Embryonic facial prominence (tissue), 1 donor: Measurements from ENCODE around the gene COPE.
"Not testable (repeated sequence)": the region's sequence is repeated elsewhere in the genome, so short reads cannot be mapped to it uniquely, and the experiment has no call there.

ENCODE experiments used
- DNase-seq: peaks from one replicate; pipeline ENCODE4 v3.0.0-alpha.2; 2016; ENCODE audit errors: extremely low spot score

The COPE gene

GRCh38 chr19:18908917-18909619 lies 10.1 kb downstream of the COPE start:
- no peak for DNase-seq

GRCh38 chr19:18906605-18907519 lies 12.3 kb downstream of the COPE start:
- DNase-seq, result no peak

- DNase-seq, result no peak
Observed at GRCh38 chr19:18905513-18906236, 13.5 kb downstream of the COPE start.

GRCh38 chr19:18905058-18905456 lies 14.1 kb downstream of the COPE start:
- DNase-seq, result no peak

- no peak for DNase-seq
Observed at GRCh38 chr19:18904334-18905057, 14.7 kb downstream of the COPE start.

GRCh38 chr19:18903156-18904037 lies 15.8 kb downstream of the COPE start:
- DNase-seq, result no peak

GRCh38 chr19:18902519-18902918 lies 16.7 kb downstream of the COPE start:
- DNase-seq, result not testable (repeated sequence)

GRCh38 chr19:18901491-18901890 lies 17.7 kb downstream of the COPE start:
- no peak for DNase-seq

- DNase-seq, result no peak
Observed at GRCh38 chr19:18900700-18901481, 18.3 kb downstream of the COPE start.

- DNase-seq, result no peak
Observed at GRCh38 chr19:18899624-18900560, 19.3 kb downstream of the COPE start.

GRCh38 chr19:18898607-18899408 lies 20.4 kb downstream of the COPE start:
- no peak for DNase-seq

GRCh38 chr19:18898081-18898606 lies 21.0 kb downstream of the COPE start:
- DNase-seq, result no peak

GRCh38 chr19:18897094-18898029 lies 21.8 kb downstream of the COPE start:
- no peak for DNase-seq

GRCh38 chr19:18896421-18896841 lies 22.8 kb downstream of the COPE start:
- no peak for DNase-seq

- no peak for DNase-seq
Observed at GRCh38 chr19:18895824-18896341, 23.3 kb downstream of the COPE start, which contains the start of gene CERS1. CERS1 (minus strand) TSS chr19:18896158; CDS start chr19:18896072, 86 bp downstream.
